IMR-90 (cell line): Measurements from ENCODE around the gene TENM3. TPM values are rescaled to one million over a fixed set of nuclear protein-coding genes. Genes with fewer than 3 reads are reported as not detected.

ENCODE experiments used
- ATAC-seq: fragments of 200-7000 bp; cut with Tn5 transposase; 2 replicates; pipeline ENCODE4 v1.9.1; 2020; ENCODE audit warnings: low read depth, mild to moderate bottlenecking, moderate library complexity
- BruUV-seq: library from RNA; stranded (reverse); fragments of 400-500 nt; replicated peaks from 2 replicates; lab custom pipeline; 2021; lab: Mats Ljungman, UMichigan
- CTCF ChIA-PET: fragments of 300-600 bp; formaldehyde crosslinking; extraction: SDS; loops from one replicate; lab custom pipeline; 2021; ENCODE audit warnings: antibody characterized with exemption; lab: Yijun Ruan, JAX
- POLR2A ChIA-PET: fragments of 300-600 bp; sonication (Branson Sonifier 250); formaldehyde crosslinking; loops from one replicate; lab custom pipeline; 2022; ENCODE audit warnings: antibody characterized with exemption; ENCODE audit not compliant: unreplicated experiment; lab: Charles Lee
- DNase-seq: peaks from one replicate; pipeline ENCODE4 v3.0.0; 2013
- H2AFZ ChIP-seq: replicated peaks from 2 replicates; pipeline ENCODE3; 2013; ENCODE audit warnings: low read length, mild to moderate bottlenecking; ENCODE audit not compliant: poor library complexity
- H2AK5ac ChIP-seq: 2 replicates; pipeline ENCODE4 v1.6.1; 2013; ENCODE audit warnings: low read depth, low read length, inconsistent platforms
- H2AK9ac ChIP-seq: replicated peaks from 2 replicates; pipeline ENCODE3; 2013; ENCODE audit warnings: mild to moderate bottlenecking, low read depth, low read length, moderate library complexity; ENCODE audit not compliant: poor library complexity
- H2BK120ac ChIP-seq: 2 replicates; pipeline ENCODE4 v1.6.1; 2013; ENCODE audit warnings: low read depth, low read length, inconsistent platforms
- H2BK15ac ChIP-seq: 3 replicates; pipeline ENCODE4 v1.6.1; 2013; ENCODE audit warnings: low read depth, low read length, inconsistent platforms
- H2BK20ac ChIP-seq: 2 replicates; pipeline ENCODE4 v1.6.1; 2013; ENCODE audit warnings: low read depth, mild to moderate bottlenecking, inconsistent platforms, low read length, moderate library complexity
- H2BK5ac ChIP-seq: 2 replicates; pipeline ENCODE4 v1.6.1; 2013; ENCODE audit warnings: mild to moderate bottlenecking, low read depth, low read length, inconsistent platforms; ENCODE audit not compliant: poor library complexity, severe bottlenecking
- H3K14ac ChIP-seq: replicated peaks from 2 replicates; pipeline ENCODE4 v1.6.1; 2013; ENCODE audit warnings: low read depth, low read length, inconsistent platforms
- H3K18ac ChIP-seq: 2 replicates; pipeline ENCODE4 v1.6.1; 2013; ENCODE audit warnings: low read depth, low read length, control low read depth
- H3K23ac ChIP-seq: 2 replicates; pipeline ENCODE4 v1.6.1; 2013; ENCODE audit warnings: low read depth, low read length, inconsistent platforms
- H3K27ac ChIP-seq: 2 replicates; pipeline ENCODE4 v1.5.1; 2013; ENCODE audit warnings: mild to moderate bottlenecking, control low read depth, low read length; ENCODE audit not compliant: insufficient read depth
- H3K27me3 ChIP-seq: 2 replicates; pipeline ENCODE4 v1.6.1; 2013; ENCODE audit warnings: low read length; ENCODE audit not compliant: control insufficient read depth, insufficient read depth
- H3K36me3 ChIP-seq: 2 replicates; pipeline ENCODE4 v1.6.1; 2013; ENCODE audit warnings: low read length, mixed read lengths; ENCODE audit not compliant: control insufficient read depth, insufficient read depth
- H3K4ac ChIP-seq: 2 replicates; pipeline ENCODE4 v1.6.1; 2013; ENCODE audit warnings: low read depth, low read length, inconsistent platforms
- H3K4me1 ChIP-seq: 2 replicates; pipeline ENCODE4 v1.6.1; 2013; ENCODE audit warnings: low read length, mixed read lengths; ENCODE audit not compliant: control insufficient read depth, insufficient read depth
- H3K4me2 ChIP-seq: 2 replicates; pipeline ENCODE4 v1.6.1; 2013; ENCODE audit warnings: low read depth, mild to moderate bottlenecking, control low read depth, low read length, moderate library complexity
- H3K4me3 ChIP-seq: 2 replicates; pipeline ENCODE4 v1.5.1; 2013; ENCODE audit warnings: low read depth, mild to moderate bottlenecking, control low read depth, low read length, moderate library complexity; ENCODE audit not compliant: insufficient read depth
- H3K56ac ChIP-seq: 2 replicates; pipeline ENCODE4 v1.6.1; 2013; ENCODE audit warnings: low read length, inconsistent platforms; ENCODE audit not compliant: insufficient read depth; ENCODE audit errors: extremely low read depth
- H3K79me1 ChIP-seq, 2 experiments: 2 replicates each; pipeline ENCODE4 v1.6.1; 2013; ENCODE audit warnings: low read length in 2 of 2, inconsistent platforms in 1 of 2, low read depth in 1 of 2
- H3K9ac ChIP-seq: 2 replicates; pipeline ENCODE4 v1.6.1; 2013; ENCODE audit warnings: low read depth, low read length, control low read depth
- H3K9me1 ChIP-seq: 2 replicates; pipeline ENCODE4 v1.6.1; 2013; ENCODE audit warnings: low read length, inconsistent platforms; ENCODE audit not compliant: insufficient read depth
- H3K9me3 ChIP-seq: 2 replicates; pipeline ENCODE4 v1.6.1; 2013; ENCODE audit warnings: low read length; ENCODE audit not compliant: control insufficient read depth, insufficient read depth
- H4K20me1 ChIP-seq: 2 replicates; pipeline ENCODE4 v1.6.1; 2013; ENCODE audit warnings: low read length, inconsistent platforms; ENCODE audit not compliant: insufficient read depth
- H4K5ac ChIP-seq: 2 replicates; pipeline ENCODE4 v1.6.1; 2013; ENCODE audit warnings: mild to moderate bottlenecking, low read depth, low read length, control low read depth
- H4K8ac ChIP-seq, 2 experiments: 2 replicates each; pipeline ENCODE4 v1.6.1; 2013; ENCODE audit warnings: low read depth in 2 of 2, low read length in 2 of 2, control low read depth in 1 of 2, inconsistent platforms in 1 of 2
- H4K91ac ChIP-seq: 2 replicates; pipeline ENCODE4 v1.6.1; 2013; ENCODE audit warnings: low read depth, low read length, inconsistent platforms; ENCODE audit not compliant: insufficient read depth
- CHD1 ChIP-seq: IDR thresholded peaks from 2 replicates; pipeline ENCODE4 v1.6.1; 2012; ENCODE audit warnings: low read depth, low read length, improper control_type of control experiment
- CTCF ChIP-seq: conservative IDR thresholded peaks from 2 replicates; pipeline ENCODE4 v1.5.1; 2012; ENCODE audit warnings: mild to moderate bottlenecking, low read depth, low read length, improper control_type of control experiment
- ELK1 ChIP-seq: fragments of 150-350 bp; IDR thresholded peaks from 2 replicates; pipeline ENCODE4 v1.6.1; 2016; ENCODE audit warnings: low read depth, mild to moderate bottlenecking, low read length, moderate library complexity, borderline replicate concordance
- POLR2A ChIP-seq: IDR thresholded peaks from 2 replicates; pipeline ENCODE4 v1.6.1; 2012; ENCODE audit warnings: mild to moderate bottlenecking, low read depth, low read length
- RAD21 ChIP-seq: IDR thresholded peaks from 2 replicates; pipeline ENCODE4 v1.6.1; 2012; ENCODE audit warnings: low read length, improper control_type of control experiment
- WGBS, 2 experiments: methylation state at CpG; one replicate each; pipeline versions ENCODE4 v1.1.5 to v1.1.7; 2013; ENCODE audit warnings: missing lambda C conversion rate in 2 of 2; ENCODE audit not compliant: insufficient read length in 1 of 2; ENCODE audit errors: extremely low coverage in 2 of 2; 5-methylcytosine and 5-hydroxymethylcytosine counted together
- dilution Hi-C: fragments of 300-500 bp; cut with HindIII; formaldehyde crosslinking; loops from one replicate; pipeline ENCODE4 v1.14.3; 2018; ENCODE audit warnings: low sequenced_read_pairs; ENCODE audit not compliant: unreplicated experiment
- in situ Hi-C: fragments of 300-500 bp; cut with MboI; formaldehyde crosslinking; loops from 3 replicates; pipeline ENCODE4 v1.14.3; 2019; ENCODE audit warnings: low sequenced_read_pairs, inconsistent platforms, mixed read lengths
- intact Hi-C: fragments of 100-400 bp; cut with micrococcal nuclease; formaldehyde crosslinking; loops from 2 replicates; pipeline ENCODE4 v1.10.0; 2022
- polyA plus RNA-seq, 3 experiments: library from polyadenylated mRNA; depleted of rRNA; stranded (reverse); fragments of >200 nt; gene quantifications; 2 replicates each; pipeline ENCODE4 v1.2.3, GENCODE V29; 2012; ENCODE audit warnings: low replicate concordance in 1 of 3
- total RNA-seq: library from RNA; depleted of rRNA; stranded (reverse); fragments of >200 nt; gene quantifications from 2 replicates; pipeline ENCODE4 v1.2.3, GENCODE V29; 2012

The TENM3 gene
- total and polyA plus RNA-seq, 2 of the 4 experiments (the other 2 are of a cell fraction) = 29.9 to 173 TPM

GRCh38 chr4:182346250-182346649 is 103.0 kb downstream of the TENM3 start:
- ChIA-PET CTCF (no interaction called here), POLR2A (no interaction called here)
- no peak overlapping the region for H2BK5ac ChIP-seq
- H3K27me3 ChIP-seq = no peaks in the 10 kb centered on the region
- no peak overlapping the region for H3K18ac ChIP-seq
- no peak overlapping the region for H4K8ac ChIP-seq
- H3K4me1 ChIP-seq = no peaks in the 10 kb centered on the region
- no peak overlapping the region for H3K4ac ChIP-seq
- H3K56ac ChIP-seq = no peak overlapping the region
- no CpG with 5 or more reads among the region's 7 CpGs for WGBS, 2 experiments
- no peak for DNase-seq
- no peak overlapping the region for H2AK9ac ChIP-seq
- no peak for ATAC-seq
- H4K91ac ChIP-seq = no peak overlapping the region
- H3K4me3 ChIP-seq = no peak overlapping the region
- no peak overlapping the region for H3K14ac ChIP-seq
- H3K79me1 ChIP-seq = no peaks in the 10 kb centered on the region
- H3K9me3 ChIP-seq = no peaks in the 10 kb centered on the region
- TF ChIP-seq RAD21 (no peak), POLR2A (no peak), CTCF (no peak), ELK1 (no peak), CHD1 (no peak)
- H3K27ac ChIP-seq = no peak overlapping the region
- intact Hi-C loops (no loop called here), in situ Hi-C loops (no loop called here), dilution Hi-C loops (no loop called here)
- H3K36me3 ChIP-seq = no peaks in the 10 kb centered on the region
- H2AFZ ChIP-seq = no peak overlapping the region
- no peak overlapping the region for H2BK15ac ChIP-seq
- H4K5ac ChIP-seq = no peak overlapping the region
- no peaks in the 10 kb centered on the region for H3K9me1 ChIP-seq
- no peak overlapping the region for H3K23ac ChIP-seq
- no peak overlapping the region for H2BK20ac ChIP-seq
- H3K4me2 ChIP-seq = no peak overlapping the region
- no peaks in the 10 kb centered on the region for H4K20me1 ChIP-seq
- no peak overlapping the region for H2BK120ac ChIP-seq
- no peak overlapping the region for H2AK5ac ChIP-seq
- H3K9ac ChIP-seq = no peak overlapping the region
- BruUV-seq = no TSS peak
